ENCODE results near the gene CDC26.
A peak's percentile ranks its signal among the peaks of the same experiment; 100 is the strongest.

The CDC26 gene

DNA sequence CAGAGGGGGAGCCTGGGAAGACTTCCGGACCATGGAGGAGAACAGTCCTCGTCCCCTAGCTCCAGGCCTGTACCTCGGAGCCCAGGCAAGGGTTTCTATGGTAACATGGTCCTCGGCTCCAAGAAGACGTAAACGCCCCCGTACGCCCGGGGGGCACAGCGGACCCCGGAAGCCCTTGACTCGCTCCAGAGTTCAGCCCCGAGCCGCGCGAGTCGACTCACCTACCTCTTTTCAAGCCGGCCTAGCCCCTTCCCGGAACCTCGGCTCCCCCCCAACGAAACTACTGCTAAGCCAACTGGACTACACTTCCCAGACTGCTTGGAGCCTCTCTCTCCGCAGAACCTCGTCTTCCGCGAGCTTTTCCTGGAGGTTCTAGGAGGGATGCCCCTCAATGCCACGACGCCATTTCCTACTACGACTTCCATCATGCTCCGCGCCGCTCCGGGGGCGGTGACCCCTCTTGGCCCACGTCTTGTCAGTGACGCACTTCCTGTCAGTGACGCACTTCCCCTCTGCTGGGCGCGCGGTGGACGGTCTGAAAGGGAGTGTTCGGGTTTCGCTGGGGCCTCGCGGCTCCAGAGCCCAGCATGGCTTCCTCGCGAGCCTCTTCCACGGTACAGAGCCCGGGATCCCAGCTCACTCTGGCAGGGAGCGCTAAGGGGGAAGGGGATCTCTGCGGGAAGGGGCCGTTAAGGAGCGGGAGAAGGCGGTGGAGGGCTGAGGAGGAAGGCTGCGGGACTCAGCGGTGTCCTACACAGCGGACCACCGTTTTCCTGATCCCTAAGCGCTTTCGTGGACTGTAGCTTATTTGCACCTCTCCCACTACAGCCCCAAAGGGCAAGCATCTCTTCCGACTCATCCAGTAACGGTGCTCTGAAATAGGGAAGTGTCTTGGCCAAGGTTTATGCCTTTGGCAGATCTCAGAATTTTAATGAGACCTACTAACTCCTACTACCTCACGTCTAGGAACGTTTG is at the start of gene CDC26, which contains the start of gene PRPF4:
Gene CDC26 (minus strand): TSS at position 416 of the 975 bp plus-strand sequence. CDS start 3,065 bp downstream, outside the sequence.
Gene PRPF4 (plus strand): TSS at position 502 of the 975 bp plus-strand sequence. CDS start 86 bp downstream, at position 588.
- FAIRE-seq, result peak; percentile 98

DNA sequence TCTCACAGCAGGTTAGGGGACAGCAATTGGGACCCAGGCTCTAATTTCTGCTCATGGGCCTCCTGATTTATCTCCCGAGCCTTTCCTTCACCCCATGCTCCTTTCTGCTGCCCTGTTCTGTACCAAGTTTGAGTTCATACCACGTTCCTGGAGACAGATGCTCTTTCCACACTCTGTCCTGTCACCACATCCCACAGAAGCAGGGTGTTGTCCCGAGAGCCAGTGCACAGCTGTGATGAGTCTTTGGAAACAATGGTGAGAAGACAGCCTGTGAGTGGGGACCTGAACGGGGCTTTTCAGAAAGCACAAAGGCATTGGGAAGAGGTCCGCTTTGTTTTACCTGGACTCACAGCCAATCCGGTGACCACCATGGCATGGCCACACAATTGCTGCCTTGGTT is 47.3 kb upstream of the CDC26 start:
- no peak for FAIRE-seq
- no peak for DNase-seq (ENCODE audit: extremely low spot score, insufficient read length, low read depth)

More for the DNA sequence above, at the start of gene CDC26, which contains the start of gene PRPF4:
- DNase-seq (ENCODE audit: extremely low spot score, insufficient read length, low read depth), result peak; percentile 97

DNA sequence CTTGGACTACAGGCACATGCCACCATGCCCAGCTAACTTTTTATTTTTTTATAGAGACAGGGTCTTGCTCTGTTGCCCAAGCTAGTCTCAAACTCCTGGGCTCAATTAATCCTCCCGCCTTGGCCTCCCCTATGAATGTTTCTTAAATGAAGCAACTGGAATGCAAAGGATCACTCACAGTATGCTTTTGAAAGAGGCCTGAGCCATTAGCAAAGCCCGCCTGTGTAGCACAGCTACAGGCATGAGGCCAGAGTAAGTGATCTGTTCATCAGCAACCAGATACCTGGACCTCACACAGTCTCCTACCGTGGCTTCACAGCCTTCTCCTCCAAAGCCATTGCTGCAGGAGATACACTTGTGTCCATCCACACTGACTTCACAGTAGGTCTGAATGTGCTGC is 44.7 kb upstream of the CDC26 start:
- DNase-seq (ENCODE audit: extremely low spot score, insufficient read length, low read depth) (no peak), FAIRE-seq (no peak)

DNA sequence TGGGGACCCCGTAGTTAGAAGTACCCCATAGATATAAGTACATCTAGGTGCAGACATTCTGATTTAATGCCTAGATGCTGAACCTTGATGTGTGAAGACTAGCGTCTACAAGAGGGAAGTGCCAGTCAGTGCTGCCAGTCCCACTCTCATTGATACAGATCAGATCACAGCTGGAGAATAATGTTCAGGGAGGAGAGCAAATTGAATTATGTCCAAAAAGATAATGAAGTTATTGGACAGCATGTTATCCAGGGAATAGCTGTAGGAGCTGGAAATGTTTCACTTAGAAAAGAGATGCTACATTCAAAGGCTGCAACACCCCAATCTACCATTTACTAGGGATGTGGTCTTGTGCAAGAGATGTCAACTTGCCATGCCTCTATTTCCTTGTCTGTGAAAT is 43.7 kb upstream of the CDC26 start:
- FAIRE-seq (no peak), DNase-seq (ENCODE audit: extremely low spot score, insufficient read length, low read depth) (no peak)

DNA sequence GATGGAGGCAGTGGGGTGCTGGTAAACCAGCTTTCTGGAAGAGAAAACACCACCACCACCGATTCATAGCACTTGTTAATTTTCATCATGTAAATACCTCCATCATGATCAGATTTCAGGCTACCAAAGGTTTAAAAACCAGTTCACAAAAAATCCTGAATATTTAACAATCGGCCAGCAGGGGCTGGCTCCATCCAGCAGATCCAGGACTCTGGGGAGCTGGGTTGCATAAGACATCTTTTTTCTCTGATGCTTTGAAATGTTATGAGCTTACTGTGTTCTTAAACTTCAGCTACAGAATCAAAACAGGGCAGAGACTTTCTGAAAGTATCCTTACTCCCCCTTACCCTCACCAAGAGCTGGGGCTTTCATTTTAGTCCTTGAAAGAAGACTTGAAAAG is 42.4 kb upstream of the CDC26 start:
- FAIRE-seq, result no peak
- no peak for DNase-seq (ENCODE audit: extremely low spot score, insufficient read length, low read depth)

DNA sequence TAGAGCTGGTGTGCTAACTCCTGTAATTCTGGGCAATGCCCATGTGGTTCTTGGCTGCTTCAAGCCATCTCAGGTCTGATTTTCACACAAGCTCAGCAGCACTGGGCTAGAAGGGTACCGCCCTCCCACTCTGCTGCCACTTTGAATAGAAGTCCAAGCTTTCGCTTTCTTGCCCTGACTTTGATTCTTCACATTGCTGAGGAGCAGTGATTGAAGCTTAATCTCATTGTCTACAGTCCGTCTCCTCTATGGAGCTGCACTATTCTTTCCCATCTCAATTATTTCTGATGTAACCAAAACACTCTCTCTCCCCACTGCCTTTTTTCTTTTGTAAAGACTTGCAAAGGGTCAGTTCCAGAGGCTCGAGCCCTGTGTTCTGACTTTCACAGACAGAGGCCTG is 40.7 kb upstream of the CDC26 start:
- FAIRE-seq (no peak), DNase-seq (ENCODE audit: extremely low spot score, insufficient read length, low read depth) (no peak)

DNA sequence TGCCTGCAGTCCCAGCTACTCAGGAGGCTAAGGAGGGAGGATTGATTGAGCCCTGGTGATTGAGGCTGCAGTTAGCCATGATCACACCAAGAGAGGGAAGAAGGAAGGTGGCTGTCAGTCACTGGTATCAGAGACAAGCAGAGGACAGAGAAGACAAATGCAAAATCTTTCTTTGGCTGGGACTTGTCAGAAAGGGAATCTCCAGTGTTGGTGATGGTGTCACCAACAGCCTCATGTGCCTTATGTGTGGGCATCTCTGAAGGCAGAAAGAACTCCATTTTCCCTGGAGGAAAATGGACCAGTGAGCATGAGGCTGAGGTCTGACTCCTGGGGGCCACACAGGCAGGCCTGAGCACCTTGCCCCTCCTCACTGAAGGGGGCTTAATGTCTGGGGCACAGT is 39.9 kb upstream of the CDC26 start:
- no peak for DNase-seq (ENCODE audit: extremely low spot score, insufficient read length, low read depth)
- FAIRE-seq, result no peak

DNA sequence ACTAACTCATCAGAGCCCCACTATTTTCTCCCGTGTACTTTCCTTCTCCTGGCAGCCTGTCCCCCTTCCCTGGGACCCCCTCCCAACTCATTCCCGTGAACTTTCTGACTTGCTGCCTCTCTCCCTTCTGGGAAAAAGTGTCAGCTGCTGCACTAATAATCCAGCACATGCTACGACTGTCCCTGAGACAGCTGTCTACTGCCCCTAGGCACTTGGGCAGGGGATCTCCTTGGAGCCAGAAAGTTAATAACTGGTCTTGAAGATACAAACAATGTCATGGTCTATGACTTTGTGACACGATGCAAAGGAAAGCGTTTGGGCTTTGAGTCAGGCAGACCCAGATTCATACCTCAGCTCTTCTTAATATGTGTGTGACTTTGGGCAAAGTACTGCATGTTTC is 37.9 kb upstream of the CDC26 start:
- no peak for FAIRE-seq
- no peak for DNase-seq (ENCODE audit: extremely low spot score, insufficient read length, low read depth)

DNA sequence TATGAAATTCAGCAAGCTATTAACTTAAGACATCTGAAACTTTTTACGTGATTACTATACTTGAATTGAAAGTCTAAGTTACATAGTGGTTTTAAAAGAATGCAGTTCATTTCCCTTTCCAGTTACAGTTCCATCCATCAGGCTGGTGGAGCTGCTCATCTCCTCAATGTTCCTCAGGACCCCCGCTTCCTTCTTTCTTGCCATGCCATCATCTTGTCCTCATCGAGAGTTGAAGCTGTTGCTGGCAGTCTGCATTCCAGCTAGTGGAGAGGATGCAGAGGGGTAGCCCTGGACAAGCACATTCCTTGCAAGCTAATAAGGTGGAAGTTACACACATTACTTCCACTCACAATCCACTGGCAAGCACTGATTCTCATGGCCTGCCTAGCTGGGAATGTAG is 36.6 kb upstream of the CDC26 start:
- FAIRE-seq, result no peak
- DNase-seq (ENCODE audit: extremely low spot score, insufficient read length, low read depth), result no peak

DNA sequence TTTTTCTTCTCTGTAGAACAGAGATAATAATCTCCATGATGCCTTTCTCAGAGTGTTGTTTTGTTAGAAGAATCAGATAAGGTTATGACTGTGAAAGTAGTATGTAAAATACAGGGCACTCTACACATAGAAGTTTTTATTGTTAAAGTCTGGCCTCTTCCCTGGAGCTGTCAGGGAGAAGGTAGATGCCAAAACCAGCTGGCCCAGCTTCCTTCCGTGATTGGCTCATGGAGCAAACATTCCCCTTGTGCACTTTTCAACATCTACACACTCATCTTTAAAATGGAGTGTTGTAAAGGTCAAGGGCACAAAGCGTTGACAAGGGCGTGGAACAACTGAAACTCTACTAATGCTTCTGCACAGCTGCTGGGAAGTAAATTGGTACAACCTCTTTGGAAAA is 35.2 kb upstream of the CDC26 start:
- DNase-seq (ENCODE audit: extremely low spot score, insufficient read length, low read depth), result no peak
- FAIRE-seq, result no peak

DNA sequence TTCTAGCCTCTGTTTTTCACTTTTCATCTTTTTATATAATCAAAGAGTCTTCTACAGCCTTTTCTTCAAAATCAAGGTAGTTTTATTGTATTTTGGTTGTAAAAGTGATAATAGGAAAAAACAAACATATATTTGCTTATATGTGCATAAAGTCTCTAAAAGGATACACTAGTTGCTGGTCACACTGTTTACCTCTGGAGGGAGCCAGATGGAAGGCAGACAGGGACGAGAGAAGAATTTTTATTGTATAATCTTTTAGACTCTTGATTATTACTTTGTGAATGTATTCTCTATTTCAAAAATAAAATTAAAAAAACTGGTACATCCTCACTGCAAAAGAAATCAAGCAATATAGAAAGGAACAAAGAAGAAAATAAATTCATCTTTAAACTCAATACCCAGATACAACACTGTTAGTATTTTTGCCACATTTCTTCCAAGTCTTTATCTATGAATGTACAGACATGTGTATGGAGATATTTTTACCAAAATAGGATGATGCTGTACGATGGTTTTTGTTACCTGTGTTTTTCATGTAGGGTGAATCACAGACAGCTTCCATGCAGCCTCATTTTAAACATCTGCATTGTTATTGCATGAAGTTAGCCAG is 33.9 kb upstream of the CDC26 start:
- no peak for DNase-seq (ENCODE audit: extremely low spot score, insufficient read length, low read depth)
- FAIRE-seq, result peak; percentile 47

DNA sequence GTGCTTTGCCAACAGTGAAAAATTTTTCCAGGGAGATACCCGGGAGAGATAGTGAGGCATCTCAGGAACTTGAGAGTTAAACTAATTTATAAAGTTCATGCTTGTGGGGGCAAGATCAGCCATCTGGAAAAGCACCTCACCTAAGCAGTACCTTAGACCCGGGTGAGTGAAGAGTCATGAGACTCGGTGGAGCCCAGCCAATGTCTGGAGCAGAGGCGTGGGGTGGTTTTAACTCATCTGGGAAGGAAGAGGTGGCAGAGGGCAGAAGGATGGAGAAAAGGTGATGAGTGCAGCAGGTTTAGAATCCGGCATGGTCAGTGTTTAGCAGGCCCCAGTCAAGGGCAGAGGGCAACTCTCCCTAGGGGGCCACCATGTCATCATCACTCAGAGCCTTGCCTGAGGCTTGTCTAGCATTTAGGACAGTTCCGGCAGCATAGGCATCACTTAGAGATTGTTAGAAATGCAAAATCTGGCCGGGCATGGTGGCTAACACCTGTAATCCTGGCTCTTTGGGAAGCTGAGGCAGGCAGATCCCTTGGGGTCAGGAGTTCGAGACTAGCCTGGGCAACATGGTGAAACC is 32.1 kb upstream of the CDC26 start:
- DNase-seq (ENCODE audit: extremely low spot score, insufficient read length, low read depth) (no peak), FAIRE-seq (no peak)

DNA sequence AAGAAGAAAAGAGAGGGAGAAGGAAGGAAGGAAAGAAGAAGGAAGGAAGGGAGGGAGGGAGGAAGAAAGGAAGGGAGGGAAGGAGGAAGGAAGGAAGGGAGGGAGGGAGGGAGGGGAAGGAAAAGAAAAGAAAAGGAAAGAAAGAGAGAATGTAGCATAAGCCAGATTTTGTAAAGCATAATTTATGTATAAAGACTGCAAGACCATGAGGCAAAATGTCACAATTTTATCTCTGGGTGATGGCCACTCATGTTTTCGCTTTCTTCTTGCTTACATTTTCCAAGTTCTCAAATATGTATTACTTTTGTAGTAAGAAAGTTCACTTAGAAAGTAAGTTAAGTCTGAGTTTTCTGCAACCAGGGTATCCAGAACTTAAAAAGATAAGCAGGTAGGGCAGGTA is 31.2 kb upstream of the CDC26 start:
- FAIRE-seq (no peak), DNase-seq (ENCODE audit: extremely low spot score, insufficient read length, low read depth) (no peak)

DNA sequence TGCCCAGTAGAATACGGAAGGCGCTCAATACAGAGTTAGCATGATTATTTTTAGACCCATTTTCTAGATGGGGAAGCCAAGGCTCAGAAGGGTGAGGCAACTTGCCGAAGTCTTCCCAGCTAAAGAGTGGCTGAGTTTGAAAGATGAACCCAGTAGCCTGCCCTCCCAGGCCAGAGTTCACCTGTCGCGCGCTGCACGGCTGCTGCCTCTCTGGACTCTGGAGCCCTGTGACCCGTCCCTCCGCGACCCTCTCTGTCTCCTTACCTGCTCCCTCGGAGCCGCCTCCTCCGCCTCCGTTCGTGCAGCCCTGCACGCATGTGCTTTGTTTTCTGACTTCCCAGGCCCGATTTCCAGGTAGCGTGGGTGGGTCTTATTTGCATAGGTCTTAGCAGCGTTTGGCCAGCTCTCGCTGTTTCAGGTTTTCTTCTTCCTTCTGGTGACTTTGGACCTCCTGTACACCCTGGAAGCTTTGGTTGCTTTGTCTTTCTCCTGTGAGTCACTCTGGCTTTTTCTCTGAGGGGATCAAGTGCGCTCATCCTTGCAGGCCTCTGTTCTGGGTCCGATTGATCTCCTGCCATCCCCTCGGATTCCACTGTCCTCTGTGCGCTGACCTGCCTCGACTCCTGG is 27.5 kb upstream of the CDC26 start, which contains the start of gene RNF183:
Gene RNF183 (minus strand): TSS at position 585 of the 627 bp plus-strand sequence. CDS start 5,192 bp downstream, outside the sequence.
- DNase-seq (ENCODE audit: extremely low spot score, insufficient read length, low read depth), result no peak

DNA sequence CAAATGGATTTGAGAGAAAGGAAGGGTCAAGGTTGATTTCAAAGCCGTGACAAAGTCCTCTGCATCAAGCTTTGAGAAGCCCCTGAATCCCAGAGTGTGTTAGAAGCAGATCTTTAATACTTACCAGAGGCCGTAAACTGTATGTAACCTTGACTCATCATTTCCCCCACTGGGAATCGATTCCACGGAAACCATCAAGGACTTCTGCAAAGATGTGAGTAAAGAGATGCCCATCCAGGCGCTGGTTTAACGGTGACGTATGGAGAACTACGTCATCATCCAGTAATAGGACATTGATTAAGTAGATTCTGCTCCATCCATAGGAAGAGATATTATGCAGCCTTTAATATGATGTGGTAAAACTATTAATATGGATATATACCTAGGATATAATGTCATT is 26.2 kb upstream of the CDC26 start:
- FAIRE-seq, result no peak
- no peak for DNase-seq (ENCODE audit: extremely low spot score, insufficient read length, low read depth)

More for the DNA sequence above, 27.5 kb upstream of the CDC26 start, which contains the start of gene RNF183:
- no peak for FAIRE-seq

DNA sequence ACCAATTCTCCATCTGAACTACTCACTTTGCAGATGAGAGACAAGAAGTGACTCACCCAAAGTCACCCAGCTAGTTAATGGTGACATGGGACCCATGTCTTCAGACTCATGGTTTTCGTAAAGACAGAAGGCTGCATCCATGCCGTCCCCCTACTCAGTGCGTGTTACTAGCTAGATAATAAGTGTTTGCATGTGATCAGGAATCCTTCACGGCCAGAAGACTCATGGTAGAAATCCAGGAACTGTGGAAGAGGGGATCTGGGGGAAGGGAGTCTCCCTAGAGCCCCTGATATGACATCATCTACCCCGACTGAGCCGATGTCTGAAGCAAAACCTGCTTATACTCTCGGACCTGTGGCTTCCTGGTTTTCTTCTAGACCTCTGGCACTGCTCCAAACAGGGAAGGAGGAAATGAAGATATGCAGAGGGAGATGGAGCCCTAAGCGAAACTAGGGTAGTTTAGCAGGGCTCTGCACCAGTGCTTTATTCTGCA is 24.5 kb upstream of the CDC26 start:
- DNase-seq (ENCODE audit: extremely low spot score, insufficient read length, low read depth) (no peak), FAIRE-seq (no peak)

DNA sequence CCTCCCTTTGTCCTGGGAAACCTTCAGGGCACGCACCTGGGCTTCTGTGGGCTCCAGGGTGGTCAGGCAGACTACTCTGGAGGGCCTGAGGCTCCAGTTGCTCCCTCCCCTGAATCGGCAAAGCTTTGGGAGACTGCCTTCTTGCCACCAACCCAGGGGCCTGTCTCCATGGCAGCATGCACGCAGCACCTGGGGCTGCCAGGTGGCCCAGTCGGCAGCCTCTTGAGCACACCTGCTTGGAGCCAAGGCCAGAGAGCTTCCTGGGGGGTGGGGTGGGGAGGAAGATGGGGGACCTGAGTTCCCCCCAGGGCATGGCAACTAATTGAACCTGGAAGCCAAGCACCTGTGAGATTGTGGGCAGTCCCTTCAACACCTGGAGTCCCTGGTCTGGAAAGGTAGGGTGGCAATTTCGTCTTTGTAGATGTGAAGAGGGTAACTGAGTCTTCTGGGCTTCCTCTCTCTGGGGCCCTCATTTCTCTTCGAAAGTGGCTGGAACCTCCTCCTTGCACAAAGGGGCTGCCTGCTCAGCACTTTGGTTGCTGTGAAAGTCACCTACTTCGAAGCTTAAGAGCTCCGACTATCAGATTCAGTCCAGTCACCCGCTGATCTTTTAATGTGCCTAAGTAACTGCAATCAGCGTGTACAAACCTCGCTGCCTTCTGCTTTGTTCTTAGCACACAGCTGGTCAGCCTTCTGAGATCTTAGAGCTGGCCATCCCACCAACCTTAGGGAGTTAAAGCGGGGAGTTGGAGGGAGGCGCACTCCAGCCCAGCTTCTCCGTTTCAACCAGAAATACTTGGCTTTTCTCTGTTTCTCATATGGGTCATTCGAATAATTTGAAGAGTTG is 23.8 kb upstream of the CDC26 start:
- no peak for FAIRE-seq
- no peak for DNase-seq (ENCODE audit: extremely low spot score, insufficient read length, low read depth)

DNA sequence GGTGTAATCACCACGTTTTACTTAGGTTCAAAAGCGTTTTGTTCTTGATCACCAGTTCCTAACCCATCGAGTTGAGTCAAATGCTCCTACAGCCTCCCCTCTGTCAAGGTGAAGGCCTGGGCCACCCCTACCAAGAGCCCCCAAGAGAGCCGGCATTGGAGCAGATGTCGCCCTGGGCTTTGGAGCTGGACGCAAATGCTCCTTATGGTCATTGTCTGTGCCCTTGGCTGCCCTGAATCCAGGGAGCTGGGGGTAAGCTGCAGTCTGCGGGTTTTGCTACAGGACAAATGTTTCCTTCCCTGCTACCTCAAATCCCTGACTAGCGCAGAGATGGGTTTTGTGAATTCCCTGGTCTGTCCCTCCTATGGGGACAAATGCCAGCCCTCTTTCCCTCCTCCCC is 22.9 kb upstream of the CDC26 start:
- DNase-seq (ENCODE audit: extremely low spot score, insufficient read length, low read depth), result no peak
- no peak for FAIRE-seq
